GM21723 (cell line): ENCODE measurements around the gene PKP4.

Experiments
- ATAC-seq: cut with Tn5 transposase; IDR thresholded peaks from one replicate; pipeline ENCODE4 v1.9.1; 2021; ENCODE audit warnings: mild to moderate bottlenecking, moderate library complexity; ENCODE audit not compliant: unreplicated experiment

Gene PKP4

GRCh38 chr2:158530829-158531228, 74.1 kb downstream of the PKP4 start:
- ATAC-seq = no peak

GRCh38 chr2:158533009-158533408, 76.3 kb downstream of the PKP4 start:
- no peak for ATAC-seq

GRCh38 chr2:158539176-158540005, 82.6 kb downstream of the PKP4 start:
- ATAC-seq = no peak

- ATAC-seq = no peak
Measured at GRCh38 chr2:158542577-158542976, 85.8 kb downstream of the PKP4 start.

- no peak for ATAC-seq
Measured at GRCh38 chr2:158543957-158544356, 87.2 kb downstream of the PKP4 start.

- no peak for ATAC-seq
Measured at GRCh38 chr2:158544998-158545397, 88.2 kb downstream of the PKP4 start.

- peak; percentile 93 for ATAC-seq
Measured at GRCh38 chr2:158546412-158547144, 89.8 kb downstream of the PKP4 start.

- no peak for ATAC-seq
Measured at GRCh38 chr2:158553257-158553656, 96.5 kb downstream of the PKP4 start.

- no peak for ATAC-seq
Measured at GRCh38 chr2:158554996-158555395, 98.2 kb downstream of the PKP4 start.

GRCh38 chr2:158556124-158556523, 99.4 kb downstream of the PKP4 start:
- no peak for ATAC-seq

GRCh38 chr2:158557752-158558151, 101.0 kb downstream of the PKP4 start:
- ATAC-seq = no peak

- no peak for ATAC-seq
Measured at GRCh38 chr2:158559252-158559651, 102.5 kb downstream of the PKP4 start.

- ATAC-seq = no peak
Measured at GRCh38 chr2:158560259-158560658, 103.5 kb downstream of the PKP4 start.

GRCh38 chr2:158561054-158561453, 104.3 kb downstream of the PKP4 start:
- ATAC-seq = no peak

- no peak for ATAC-seq
Measured at GRCh38 chr2:158567208-158567607, 110.5 kb downstream of the PKP4 start.

GRCh38 chr2:158569284-158569683, 112.5 kb downstream of the PKP4 start:
- no peak for ATAC-seq

- no peak for ATAC-seq
Measured at GRCh38 chr2:158570869-158571268, 114.1 kb downstream of the PKP4 start.

- ATAC-seq = no peak
Measured at GRCh38 chr2:158573739-158574138, 117.0 kb downstream of the PKP4 start.

- ATAC-seq = no peak
Measured at GRCh38 chr2:158575051-158575635, 118.4 kb downstream of the PKP4 start.

GRCh38 chr2:158577141-158577540, 120.4 kb downstream of the PKP4 start:
- ATAC-seq = no peak

GRCh38 chr2:158578703-158579330, 122.1 kb downstream of the PKP4 start:
- peak; percentile 92 for ATAC-seq
